ENCODE results near the gene COL27A1. TPM values are rescaled to one million over a fixed set of nuclear protein-coding genes. Genes with fewer than 3 reads are reported as not detected.

The COL27A1 gene
- 45.2 TPM for polyA plus RNA-seq (ENCODE audit: insufficient read length)
- long read RNA-seq, donor 1, partial matches to known transcripts = 11 of 14 reads
- long read RNA-seq, donor 1, other reads (novel, unspliced or antisense) = 0 of 14 reads
- long read RNA-seq, donor 2, partial matches to known transcripts = 17 of 19 reads
- long read RNA-seq, donor 2, other reads (novel, unspliced or antisense) = 0 of 19 reads
- long read RNA-seq, donor 3, partial matches to known transcripts = 34 of 35 reads
- long read RNA-seq, donor 3, other reads (novel, unspliced or antisense) = 0 of 35 reads
- long read RNA-seq, donor 4, partial matches to known transcripts = 0 of 2 reads
- long read RNA-seq, donor 4, other reads (novel, unspliced or antisense) = 0 of 2 reads
- long read RNA-seq, donor 5, partial matches to known transcripts = 0 of 1 reads
- long read RNA-seq, donor 5, other reads (novel, unspliced or antisense) = 0 of 1 reads
- long read RNA-seq, donor 6, partial matches to known transcripts = 0 of 3 reads
- long read RNA-seq, donor 6, other reads (novel, unspliced or antisense) = 0 of 3 reads
- long read RNA-seq, donor 7, transcript COL27A1-203 (3 exons, 1,946 nt) = major isoform, 6 of 21 reads
- long read RNA-seq, donor 7, partial matches to known transcripts = 13 of 21 reads
- long read RNA-seq, donor 7, other reads (novel, unspliced or antisense) = 0 of 21 reads
- long read RNA-seq, donor 8, partial matches to known transcripts = 13 of 15 reads
- long read RNA-seq, donor 8, other reads (novel, unspliced or antisense) = 0 of 15 reads

DNA sequence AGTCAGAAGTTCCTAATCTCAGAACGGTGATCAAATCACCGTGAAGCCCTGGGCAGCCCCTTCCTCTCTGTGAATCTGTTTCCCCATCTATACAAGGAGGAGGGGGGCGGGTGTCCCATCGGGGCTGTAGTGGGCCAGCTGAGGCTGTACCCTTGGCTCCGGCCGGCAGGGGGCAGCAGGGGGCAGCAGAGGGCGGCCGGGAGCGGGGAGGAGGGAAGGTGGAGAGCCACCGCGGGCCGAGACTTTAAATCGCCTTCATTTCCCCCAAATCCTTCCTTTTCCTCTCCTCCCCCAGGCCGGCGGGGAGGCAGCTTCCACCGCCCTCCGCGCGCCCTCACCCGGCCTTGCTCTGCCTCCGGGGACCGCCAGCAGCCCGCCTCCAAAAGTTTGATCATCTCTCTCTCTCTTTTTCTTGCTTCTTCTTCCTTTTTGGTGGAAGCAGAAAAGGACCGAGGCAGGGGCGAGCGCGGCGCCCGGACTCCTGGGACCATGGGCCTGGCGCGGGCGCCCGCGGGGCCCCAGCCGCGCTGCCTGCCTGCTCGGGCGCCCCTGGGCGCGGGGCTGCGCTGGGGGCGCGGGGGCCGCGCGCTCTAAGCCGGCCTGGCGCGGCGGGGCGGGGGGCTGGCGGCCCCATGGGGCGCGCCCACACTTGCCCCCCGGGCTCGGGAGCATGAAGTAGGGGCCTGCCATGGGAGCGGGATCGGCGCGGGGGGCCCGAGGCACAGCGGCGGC is at the start of gene COL27A1:
TSS of gene COL27A1 (plus strand) at position 275 of the 732 bp plus-strand sequence. CDS start at position 689, 414 bp downstream.
- peak; percentile 89 for DNase-seq

DNA sequence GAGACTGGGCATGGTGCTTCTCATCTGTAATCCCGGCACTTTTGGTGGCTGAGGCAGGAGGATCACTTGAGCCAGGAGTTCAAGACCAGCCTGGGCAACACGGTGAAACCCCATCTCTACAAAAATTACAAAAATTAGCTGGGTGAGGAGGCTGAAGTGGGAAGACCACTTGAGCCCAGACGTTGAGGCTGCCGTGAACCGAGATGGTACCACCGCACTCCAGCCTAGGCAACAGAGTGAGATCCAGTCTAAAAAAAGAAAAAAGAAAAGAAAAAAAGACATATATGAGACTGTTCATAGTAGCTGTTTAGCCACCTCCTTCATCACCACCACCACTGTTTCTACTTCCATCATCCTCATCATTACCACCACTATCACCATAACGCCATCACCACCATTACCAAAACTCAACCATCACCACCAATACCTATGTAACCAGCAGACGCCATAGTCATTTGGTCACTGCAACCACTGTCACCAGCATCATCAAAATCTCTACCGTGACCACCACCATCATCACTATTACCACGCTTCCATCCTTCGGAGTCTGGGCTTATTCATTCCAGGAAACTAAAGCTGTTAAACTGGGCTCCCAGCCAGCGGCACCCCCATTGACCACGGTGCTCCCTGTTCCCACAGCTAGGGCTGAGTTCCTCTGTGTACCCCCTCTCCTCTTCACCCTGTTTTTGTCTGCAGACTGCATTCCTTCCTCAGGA is 47.9 kb upstream of the COL27A1 start:
- DNase-seq = no peak

DNA sequence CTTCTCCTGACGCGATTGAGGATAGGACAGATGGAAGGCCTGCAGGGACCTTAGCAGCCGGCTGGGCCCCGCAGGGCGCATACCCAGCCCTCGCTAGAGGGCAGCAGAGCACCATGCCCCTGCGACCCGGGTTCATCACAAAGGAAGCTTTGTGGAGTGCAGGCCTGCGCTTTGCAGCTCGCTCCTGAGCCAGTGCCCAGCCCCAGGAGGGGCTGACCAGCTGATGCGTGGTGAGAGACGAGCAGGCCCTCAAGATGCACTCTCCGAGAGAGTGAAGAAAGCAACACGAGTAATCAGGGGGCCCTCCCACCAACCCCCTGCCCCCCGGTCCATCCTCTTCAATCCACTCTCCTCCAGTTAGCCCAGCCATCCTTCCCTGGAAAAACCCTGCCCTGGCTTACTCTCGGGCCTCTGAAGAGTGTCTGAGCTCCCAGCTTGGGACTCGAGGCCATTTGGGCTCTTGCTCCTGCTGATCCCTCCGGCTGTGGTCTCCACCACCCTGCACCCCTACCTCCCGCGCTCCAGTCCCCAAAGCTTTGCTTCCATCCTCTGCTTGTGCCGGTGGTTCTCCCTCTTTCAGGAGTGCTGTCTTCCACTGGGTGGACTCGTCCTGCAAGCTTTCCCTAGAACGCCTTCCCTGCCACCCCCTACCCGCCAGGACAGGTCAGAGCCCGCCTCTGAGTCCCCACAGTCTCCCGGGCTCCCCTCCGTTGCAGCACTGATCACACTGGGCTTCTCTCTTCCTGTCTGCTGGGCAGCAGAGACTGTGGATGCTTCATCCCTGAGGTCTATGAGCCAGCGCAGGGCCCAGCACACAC is 47.1 kb upstream of the COL27A1 start:
- peak; percentile 76 for DNase-seq

DNA sequence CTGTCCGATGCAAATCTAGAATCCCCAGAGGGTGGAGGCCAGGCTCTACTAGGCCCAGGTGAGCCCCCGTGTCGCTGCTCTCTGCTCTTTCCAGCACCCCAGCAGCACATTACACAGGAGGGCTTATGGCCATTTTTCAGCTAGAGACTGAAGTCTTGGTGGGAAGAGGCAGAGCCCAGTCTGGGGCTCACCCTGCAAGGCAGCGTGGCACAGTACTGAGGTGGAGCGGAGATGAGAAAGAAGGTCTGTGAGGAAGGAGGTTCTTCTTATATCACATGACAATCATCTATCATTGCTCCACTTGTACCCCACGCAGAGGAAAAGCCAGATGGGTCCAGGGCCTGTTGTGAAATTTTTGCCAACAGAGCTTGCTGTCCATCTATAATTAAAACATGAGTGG is 46.2 kb upstream of the COL27A1 start:
- DNase-seq = no peak

DNA sequence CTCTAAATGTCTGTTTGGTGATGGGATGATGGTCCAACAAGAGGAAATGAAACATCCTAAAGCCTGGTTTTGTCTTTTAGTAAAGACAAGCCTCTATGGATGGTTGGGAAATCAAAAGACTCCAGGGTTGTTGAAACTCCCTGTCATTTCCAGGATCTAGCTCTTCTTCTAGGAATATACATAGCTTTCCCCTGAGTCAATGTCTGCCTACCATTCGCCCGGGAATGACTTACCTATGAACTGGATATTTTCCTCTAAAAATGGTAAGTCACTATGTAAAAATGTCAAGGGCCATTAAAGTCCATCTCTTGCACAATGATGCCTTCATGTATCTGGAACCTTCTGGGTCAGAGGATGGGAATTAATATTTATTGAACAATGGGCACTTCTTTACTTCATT is 45.2 kb upstream of the COL27A1 start:
- DNase-seq = no peak

- no peak for DNase-seq
Measured at GRCh38 chr9:114112325-114112724, 43.0 kb upstream of the COL27A1 start.

DNA sequence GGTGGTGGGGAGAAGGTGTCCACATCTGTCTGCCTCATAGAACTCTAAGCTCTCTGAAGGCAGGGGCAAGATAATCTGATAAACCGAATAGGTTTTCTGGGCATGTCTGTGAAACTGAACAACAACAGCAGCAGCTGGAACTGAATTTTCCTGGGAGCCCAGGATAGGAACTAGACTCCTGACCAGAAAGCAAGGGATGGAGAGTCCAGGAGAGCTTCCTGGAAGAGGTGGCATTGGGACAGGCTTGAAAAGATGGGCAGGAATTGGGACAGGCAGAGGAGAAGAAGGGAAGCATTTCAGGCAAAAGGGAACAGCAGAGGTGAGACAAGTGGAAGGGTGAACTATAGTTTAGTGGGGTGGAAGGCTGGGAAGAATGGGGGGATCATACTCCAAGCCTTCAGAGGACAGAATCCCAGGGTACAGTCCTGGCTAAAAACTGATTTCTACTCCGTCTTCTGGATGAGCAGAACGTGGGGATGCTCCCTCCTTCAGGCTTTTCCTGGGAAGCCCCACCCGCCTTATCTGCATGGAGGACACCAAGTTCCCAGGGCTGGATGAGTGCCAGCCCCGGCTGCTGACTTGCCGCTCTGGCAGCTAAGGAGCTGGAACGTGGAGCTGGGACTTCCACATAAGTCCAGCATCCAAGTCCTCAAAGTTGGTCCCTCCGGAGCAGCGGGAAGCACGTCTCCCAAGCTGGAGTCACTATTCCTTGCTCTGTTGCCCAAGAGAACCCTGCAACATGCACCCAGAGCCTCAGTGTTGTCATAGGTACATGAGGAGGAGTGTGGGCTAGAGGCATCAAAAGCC is 42.4 kb upstream of the COL27A1 start:
- DNase-seq = no peak

- no peak for DNase-seq
Measured at GRCh38 chr9:114114364-114114763, 41.0 kb upstream of the COL27A1 start.

- no peak for DNase-seq
Measured at GRCh38 chr9:114115654-114116125, 39.6 kb upstream of the COL27A1 start.

GRCh38 chr9:114116126-114116747 is 39.1 kb upstream of the COL27A1 start:
- DNase-seq = no peak

DNA sequence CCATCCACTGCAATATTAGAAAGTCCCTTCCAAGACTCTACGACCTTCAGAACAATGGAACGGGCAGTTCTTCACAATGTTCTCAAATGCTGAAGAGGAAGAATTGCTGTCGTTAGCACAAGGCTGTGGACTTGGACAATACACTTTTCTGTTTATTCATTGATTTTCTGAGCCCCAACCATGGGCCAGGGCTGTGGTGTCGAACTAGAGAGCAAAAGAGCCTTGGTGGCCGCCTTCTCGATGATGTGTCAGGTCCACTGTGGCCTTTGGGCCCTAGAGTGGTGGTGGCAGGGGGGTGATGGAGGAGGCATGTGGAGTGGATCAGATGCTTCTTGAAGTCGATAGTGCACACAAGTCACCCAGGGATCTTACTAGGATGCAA is 37.7 kb upstream of the COL27A1 start:
- no peak for DNase-seq

DNA sequence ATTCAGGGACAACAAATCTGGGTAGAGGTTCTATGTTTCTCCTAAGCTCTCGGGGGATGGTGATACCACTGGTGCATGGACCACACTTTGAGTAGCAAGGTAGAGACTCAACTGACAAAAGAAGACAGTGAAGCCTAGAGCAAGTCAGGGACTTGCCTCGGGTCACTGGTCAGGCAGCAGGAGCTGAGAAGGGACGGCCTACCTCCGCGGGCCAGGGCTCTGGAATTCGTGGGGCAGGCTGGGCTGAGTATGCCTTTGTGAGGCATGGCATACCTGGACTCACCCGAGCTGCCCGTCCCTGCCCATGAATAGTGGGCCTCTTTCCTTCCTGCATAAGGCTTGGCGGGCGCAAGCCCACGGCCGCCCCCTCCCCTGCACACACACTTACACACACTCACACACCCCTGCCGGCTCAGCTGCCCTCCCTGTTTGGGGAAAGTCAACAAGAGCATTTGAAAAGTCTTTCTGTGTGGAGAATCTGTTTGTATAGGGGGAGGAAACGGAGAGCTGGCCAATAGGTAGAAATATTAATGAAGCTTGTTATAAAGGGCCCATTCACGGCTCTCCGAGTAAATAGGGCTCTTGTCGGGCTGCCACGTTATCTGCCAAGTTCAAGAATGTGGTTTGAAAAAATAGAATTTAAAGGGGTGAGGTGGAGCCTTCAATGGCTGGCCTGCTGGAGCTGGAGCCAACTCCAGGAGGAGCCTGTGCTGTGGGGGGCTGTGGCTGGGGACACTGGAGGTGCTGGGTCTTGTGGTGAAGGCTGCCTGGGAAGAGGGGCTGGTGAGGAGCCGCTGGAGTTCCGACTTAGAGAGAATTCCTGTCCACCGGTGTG is 37.1 kb upstream of the COL27A1 start:
- no peak for DNase-seq

DNA sequence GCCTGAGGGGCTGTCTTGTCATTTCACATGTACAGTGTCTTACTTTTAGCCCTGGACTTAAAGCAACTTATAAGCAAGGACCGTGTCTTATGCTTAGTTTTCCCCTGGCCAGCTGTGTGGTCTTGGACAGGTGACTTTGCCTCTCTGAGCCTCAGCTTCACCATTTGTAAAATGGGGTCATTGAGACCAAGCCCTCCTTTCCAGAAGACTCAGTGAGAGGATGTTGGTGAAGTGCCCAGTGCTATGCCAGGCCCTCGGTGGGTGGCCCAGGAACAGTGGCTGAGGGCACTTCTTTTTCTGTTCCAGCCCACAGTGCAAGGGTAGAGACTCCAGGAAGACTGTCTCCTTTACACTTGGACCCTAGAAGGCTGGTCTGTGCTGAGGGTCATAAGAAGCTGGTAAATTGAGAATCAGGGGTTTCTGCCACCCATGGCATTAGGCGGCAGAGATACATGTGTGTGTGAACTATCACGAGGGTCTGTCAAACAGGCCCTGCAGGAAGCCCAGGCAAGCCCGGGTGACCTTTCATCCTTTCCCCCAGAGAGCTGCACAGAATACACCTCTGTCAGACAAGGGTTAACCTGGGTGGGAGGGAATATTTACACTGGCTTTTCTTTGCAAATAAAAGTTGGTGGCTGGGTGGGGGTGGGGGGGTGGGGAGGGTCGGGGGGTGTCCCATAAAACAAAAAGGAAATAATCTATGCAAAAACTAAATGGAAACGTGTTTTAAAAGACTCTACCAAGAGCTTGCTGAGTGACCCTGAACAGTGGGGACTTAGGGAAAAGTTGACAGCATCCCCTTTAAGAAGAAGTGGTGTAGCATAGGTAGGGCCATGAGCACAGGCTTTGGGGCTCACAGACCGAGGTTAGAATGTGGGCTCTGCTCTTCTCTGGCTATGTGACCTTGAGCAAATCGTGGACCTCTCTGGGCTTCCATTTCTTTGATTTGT is 35.8 kb upstream of the COL27A1 start:
- DNase-seq = no peak

DNA sequence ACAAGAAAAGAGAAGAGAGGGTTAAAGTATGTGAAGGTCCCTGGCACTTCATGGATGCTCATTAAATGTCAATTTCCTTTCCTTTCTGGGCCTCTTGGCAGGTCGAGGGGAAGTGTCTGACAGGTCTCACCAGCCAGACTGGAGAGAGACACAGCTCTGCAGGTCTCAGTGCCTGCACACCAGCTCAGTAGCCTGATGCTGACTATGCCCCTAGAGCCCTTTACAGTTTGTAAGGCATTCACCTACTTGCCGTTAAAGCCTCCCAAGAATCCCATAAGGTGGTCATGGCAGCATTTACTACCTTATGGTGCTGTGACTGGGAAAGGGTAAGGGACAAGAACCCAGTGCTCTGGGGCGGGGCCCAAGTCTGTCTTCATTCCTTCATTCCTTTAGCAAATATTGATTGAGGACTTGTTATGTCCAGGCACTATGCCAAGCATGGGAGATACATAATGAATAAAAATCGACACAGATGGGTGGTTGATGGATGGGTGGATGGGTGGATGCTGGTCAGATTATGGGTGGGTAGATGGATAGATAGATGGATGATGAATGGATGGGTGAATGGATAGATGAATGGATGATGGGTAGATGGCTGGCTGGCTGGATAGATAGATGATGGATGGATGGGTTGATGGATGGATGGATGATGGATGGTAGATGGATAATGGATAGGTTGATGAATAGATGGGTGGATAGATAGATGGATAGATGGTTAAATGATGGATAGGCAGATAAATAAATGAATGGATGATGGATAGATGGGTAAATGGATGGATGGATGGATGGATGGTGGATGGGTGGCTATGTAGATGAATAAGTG is 34.9 kb upstream of the COL27A1 start:
- DNase-seq = no peak

- no peak for DNase-seq
Measured at GRCh38 chr9:114121227-114122135, 33.9 kb upstream of the COL27A1 start.
